ENCODE data around the gene ABR. TPM values are rescaled to one million over a fixed set of nuclear protein-coding genes. Genes with fewer than 3 reads are reported as not detected.

The ABR gene
- total RNA-seq, 1 experiment from 2014 or later, result 172 TPM

Small RNA genes within 50 kb of the gene (microRNA-seq; reads per million reads assigned to microRNA genes)
- gene MIR3183 (ENCODE audit: unreplicated experiment), result 2.2 reads per million

Other genes with a start within 250 kb of the ABR start
- gene NXN, start 200.2 kb downstream of the ABR start, total RNA-seq (2021; ENCODE audit: unreplicated experiment), result 126 TPM
- 10.2 TPM for gene TIMM22, start 182.9 kb downstream of the ABR start, total RNA-seq (2021; ENCODE audit: unreplicated experiment)
- 0.21 TPM for gene BHLHA9, start 90.5 kb upstream of the ABR start, total RNA-seq (2021; ENCODE audit: unreplicated experiment)
- not detected for gene TRARG1, start 99.7 kb upstream of the ABR start, total RNA-seq (2021; ENCODE audit: unreplicated experiment)
- gene YWHAE, start 220.2 kb upstream of the ABR start, total RNA-seq (2021; ENCODE audit: unreplicated experiment), result 537 TPM